ENCODE data around the gene VANGL1. TPM values are rescaled to one million over a fixed set of nuclear protein-coding genes. Genes with fewer than 3 reads are reported as not detected.

VANGL1 gene
- total and polyA plus RNA-seq, 8 donors = 12.7 to 18.9 (median 14.9) TPM

- no peak for TF ChIP-seq CTCF (IDR thresholded peaks at IDR 0.05)
- no peak for DNase-seq
- H3K27me3 ChIP-seq = no peaks in the 10 kb centered on the region
- H3K9me3 ChIP-seq = no peaks in the 10 kb centered on the region
- no peak overlapping the region for H3K4me3 ChIP-seq
- no peak overlapping the region for H3K27ac ChIP-seq
- intact Hi-C loops (cut with DNase I) = no loop called here
- peaks cover 0 to 7% of the 10 kb centered on the region in 2 donors for H3K36me3 ChIP-seq
- ATAC-seq = no peak
- peaks cover 0 to 9% of the 10 kb centered on the region in 2 donors for H3K4me1 ChIP-seq
These were observed 7.2 kb downstream of the VANGL1 start for GRCh38 chr1:115648717-115649691.

GRCh38 chr1:115649964-115650363 is 8.2 kb downstream of the VANGL1 start:
- DNase-seq = peak in 1 of 4 donors; percentile 32
- intact Hi-C loops (cut with DNase I) = no loop called here
- peaks cover 5 to 9% of the 10 kb centered on the region in 2 donors for H3K4me1 ChIP-seq
- TF ChIP-seq CTCF (IDR thresholded peaks at IDR 0.05) = no peak
- no peaks in the 10 kb centered on the region for H3K9me3 ChIP-seq
- peaks cover 0 to 7% of the 10 kb centered on the region in 2 donors for H3K36me3 ChIP-seq
- H3K27me3 ChIP-seq = no peaks in the 10 kb centered on the region
- ATAC-seq = no peak
- no peak overlapping the region for H3K4me3 ChIP-seq
- H3K27ac ChIP-seq = no peak overlapping the region

- Histone ChIP-seq H3K4me3 (no peak overlapping the region), H3K36me3 (peaks cover 0 to 7% of the 10 kb centered on the region in 2 donors), H3K27me3 (no peaks in the 10 kb centered on the region), H3K9me3 (no peaks in the 10 kb centered on the region), H3K27ac (no peak overlapping the region), H3K4me1 (peaks cover 9 to 12% of the 10 kb centered on the region in 2 donors)
- intact Hi-C loops (cut with DNase I) = no loop called here
- no peak for TF ChIP-seq CTCF (IDR thresholded peaks at IDR 0.05)
- no peak for DNase-seq
- no peak for ATAC-seq
These were observed 9.2 kb downstream of the VANGL1 start for GRCh38 chr1:115650961-115651360.

GRCh38 chr1:115651391-115651790 is 9.6 kb downstream of the VANGL1 start:
- intact Hi-C loops (cut with DNase I) = no loop called here

More at GRCh38 chr1:115651391-115651790, 9.6 kb downstream of the VANGL1 start:
- H3K4me3 ChIP-seq = no peak overlapping the region
- DNase-seq (no peak), ATAC-seq (no peak)
- H3K4me1 ChIP-seq = peaks cover 9 to 14% of the 10 kb centered on the region in 2 donors
- H3K27me3 ChIP-seq = no peaks in the 10 kb centered on the region
- peaks cover 0 to 7% of the 10 kb centered on the region in 2 donors for H3K36me3 ChIP-seq
- H3K27ac ChIP-seq = no peak overlapping the region
- TF ChIP-seq CTCF (IDR thresholded peaks at IDR 0.05) = no peak
- H3K9me3 ChIP-seq = no peaks in the 10 kb centered on the region

Measured in left lung (tissue), 10 donors.